ENCODE data around the gene AK2.

- TF ChIP-seq SETDB1 (IDR thresholded peaks at IDR 0.05; ENCODE audit: insufficient read length, low read length) = no peak
- TF ChIP-seq ZNF114 (tag by site-specific recombination; IDR thresholded peaks at IDR 0.05) = no peak
- TF ChIP-seq ZBTB7A (tag by site-specific recombination; IDR thresholded peaks at IDR 0.05; ENCODE audit: low read depth) = no peak
- TF ChIP-seq PATZ1 (tag by site-specific recombination; IDR thresholded peaks at IDR 0.05) = no peak
- no peak for TF ChIP-seq ZBTB8A (tag by site-specific recombination; IDR thresholded peaks at IDR 0.05)
- TF ChIP-seq ZNF704 (tag by site-specific recombination; IDR thresholded peaks at IDR 0.05) = no peak
- no peak for TF ChIP-seq CTCF (tag by site-specific recombination; IDR thresholded peaks at IDR 0.05)
- TF ChIP-seq ZBTB21 (tag by site-specific recombination; IDR thresholded peaks at IDR 0.05) = no peak
- no peak for TF ChIP-seq ZNF398 (tag by site-specific recombination; IDR thresholded peaks at IDR 0.05)
- no peak for TF ChIP-seq ZNF776 (tag by site-specific recombination; IDR thresholded peaks at IDR 0.05; ENCODE audit: borderline replicate concordance)
Measured at GRCh38 chr1:33029209-33029608, 7.5 kb downstream of the AK2 start.

Measured in HEK293 (cell line).